Adipose tissue (tissue), 3 donors: ENCODE results near the gene TBX6. TPM values are rescaled to one million over a fixed set of nuclear protein-coding genes. Genes with fewer than 3 reads are reported as not detected.

Source experiments
- H3K27ac ChIP-seq: one replicate; pipeline ENCODE4 v1.5.1; 2013; ENCODE audit warnings: low read depth, low read length
- WGBS, 3 donors: extraction: QIAGEN DNeasy Blood & Tissue Kit; methylation state at CpG; one replicate each; pipeline ENCODE4 v1.1.7; 2013; 5-methylcytosine and 5-hydroxymethylcytosine counted together
- polyA plus RNA-seq, 3 donors: library from polyadenylated mRNA; stranded (reverse); fragments of 200-250 nt; gene quantifications; one replicate each; pipeline ENCODE4 v1.2.3, GENCODE V29; 2013
- donor health status: healthy with polysubstance abuse.
- donor health status: Bipolar disorder and iron deficiency.
- donor health status: healthy.

Gene TBX6
- polyA plus RNA-seq, 3 donors, result 0.67 to 1.3 (median 0.73) TPM

DNA sequence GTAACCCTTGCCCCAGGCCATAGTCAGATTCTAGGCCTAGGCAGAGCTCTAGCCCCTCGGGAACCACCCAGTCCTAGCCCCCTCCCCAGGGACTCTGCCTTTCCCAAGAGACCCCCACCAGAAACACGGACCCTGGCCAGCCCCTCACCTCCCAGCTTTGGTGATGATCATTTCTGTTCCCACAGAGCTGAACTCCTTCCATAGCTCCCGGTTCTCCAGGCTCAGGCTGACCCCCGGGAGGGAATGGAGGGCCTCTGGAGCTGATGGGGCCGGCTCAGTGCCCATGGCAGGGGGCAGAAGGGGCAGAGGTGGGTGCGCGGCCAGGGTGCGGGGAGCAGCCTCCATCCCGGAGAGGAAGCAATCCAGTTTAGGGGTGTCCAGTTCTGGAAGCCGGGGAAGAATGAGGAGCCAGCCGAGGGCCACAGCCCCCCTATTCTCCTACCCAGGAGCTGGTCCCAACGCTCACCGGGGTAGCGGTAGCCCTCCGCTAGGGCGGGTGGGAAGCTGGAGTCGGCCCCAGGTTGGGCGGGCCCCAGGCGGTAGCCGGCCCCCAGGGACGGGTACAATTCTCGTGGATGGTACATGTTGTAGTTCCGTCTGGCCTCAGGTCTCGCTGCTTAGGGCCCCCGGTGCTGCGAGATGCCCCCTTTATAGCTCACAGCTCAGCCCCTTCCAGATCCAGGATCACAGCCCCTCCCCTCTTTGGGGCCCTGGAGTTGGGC lies 953 bp downstream of the TBX6 start:
- WGBS, 3 donors, result 57 to 76% (median 66%) methylated on average over 26 of the region's 26 CpGs

DNA sequence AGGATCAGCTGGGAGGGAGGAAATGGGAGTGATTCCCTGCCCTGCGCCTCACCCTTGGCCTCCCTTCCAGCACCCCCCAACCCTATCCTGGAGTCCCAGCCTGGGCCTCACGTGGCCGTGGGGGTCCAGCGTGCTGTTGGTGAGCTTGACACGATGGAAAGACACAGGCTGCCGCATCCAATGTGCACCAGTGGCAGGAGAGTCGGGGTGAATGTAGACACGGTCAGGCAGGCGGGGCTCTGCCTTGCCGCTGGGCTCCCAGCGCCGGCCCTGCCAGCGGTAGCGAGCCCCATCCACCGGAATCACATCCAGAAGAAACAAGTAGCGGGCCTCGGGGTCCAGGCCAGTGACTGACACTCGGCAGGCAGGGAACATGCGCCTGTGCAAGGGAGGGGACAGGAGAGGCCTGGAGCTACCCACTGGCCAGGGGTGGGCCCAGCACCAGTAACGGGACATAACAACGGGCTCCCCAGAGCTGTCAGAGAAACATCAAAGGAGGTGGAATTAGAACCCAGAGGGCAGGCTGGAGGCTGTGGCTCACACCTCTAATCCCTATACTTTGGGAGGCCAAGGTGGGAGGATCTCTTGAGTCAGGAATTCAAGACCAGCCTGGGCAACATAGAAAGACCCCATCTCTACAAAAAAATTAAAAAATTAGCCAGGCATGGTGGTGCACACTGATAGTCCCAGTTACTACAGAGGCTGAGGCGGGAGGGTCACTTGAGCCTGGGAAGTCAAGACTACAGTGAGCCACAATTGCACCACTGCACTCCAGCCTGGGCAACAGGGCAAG lies 2.7 kb downstream of the TBX6 start:
- no peak overlapping the region for H3K27ac ChIP-seq

More for the DNA sequence above, 953 bp downstream of the TBX6 start:
- no peak overlapping the region for H3K27ac ChIP-seq

DNA sequence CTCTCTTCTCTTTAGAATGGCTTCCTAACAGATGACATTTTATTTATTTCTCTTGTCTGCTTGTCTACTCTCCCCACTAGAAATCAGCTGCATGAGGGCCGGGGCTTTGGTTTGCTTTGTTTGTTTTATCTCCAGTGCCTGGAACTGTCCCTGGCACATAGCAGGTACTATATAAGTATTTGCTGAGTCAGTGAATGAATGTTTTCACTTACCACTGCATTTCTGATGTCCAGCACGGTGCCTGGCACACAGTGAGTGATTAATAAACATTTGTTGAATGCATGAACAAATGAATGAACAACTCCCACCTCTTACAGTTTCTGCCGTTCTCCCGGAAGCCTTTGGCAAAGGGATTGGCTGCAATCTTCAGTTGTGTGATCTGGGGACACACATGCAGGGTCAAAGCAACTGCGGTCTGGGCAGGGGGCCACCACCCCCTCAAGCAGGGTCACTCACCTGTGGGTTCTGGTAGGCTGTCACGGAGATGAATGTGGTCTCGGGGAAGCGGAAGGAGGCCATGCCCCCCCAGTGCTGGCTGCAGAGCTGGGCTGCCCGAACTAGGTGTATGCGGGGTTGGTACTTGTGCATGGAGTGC lies 3.4 kb downstream of the TBX6 start:
- 81 to 84% (median 83%) methylated on average over 10 of the region's 10 CpGs for WGBS, 3 donors

More for the DNA sequence above, 2.7 kb downstream of the TBX6 start:
- WGBS, 3 donors, result 84 to 90% (median 88%) methylated on average over 22 of the region's 22 CpGs

DNA sequence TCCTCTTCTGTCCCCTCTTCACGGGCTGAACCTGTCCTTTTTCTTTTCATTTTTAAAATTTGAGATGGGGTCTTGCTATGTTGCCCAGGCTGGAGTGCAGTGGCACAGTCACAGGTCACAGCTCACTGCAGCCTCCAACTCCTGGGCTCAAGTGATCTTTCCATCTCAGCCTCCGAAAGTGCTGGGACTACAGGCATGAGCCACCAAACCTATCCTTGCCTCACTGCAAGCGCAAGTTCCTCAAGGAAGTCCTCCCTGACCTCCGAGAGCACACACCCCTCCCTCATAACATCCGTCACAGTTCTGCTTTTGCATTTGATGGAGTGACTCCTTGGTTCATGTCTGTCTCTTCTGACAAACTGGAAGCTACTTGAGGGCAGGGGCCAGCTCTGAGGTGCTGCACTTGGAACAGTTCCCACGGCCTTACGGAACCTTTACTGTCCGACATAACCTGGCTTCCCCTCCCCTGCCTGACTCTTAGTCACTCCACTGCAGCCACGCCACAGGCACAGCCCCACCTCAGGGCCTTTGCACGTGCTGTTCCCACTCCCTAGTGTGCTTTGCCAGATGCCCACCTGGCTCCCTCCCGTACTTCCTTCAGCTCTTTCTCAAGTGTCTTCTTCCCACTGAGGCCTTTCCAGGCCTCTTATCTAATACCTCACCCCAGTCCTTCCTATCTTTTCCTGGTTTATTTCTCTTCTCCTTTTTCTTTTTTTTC lies 4.4 kb downstream of the TBX6 start:
- WGBS, 3 donors, result 77 to 90% (median 81%) methylated on average over 11 of the region's 11 CpGs
- no peak overlapping the region for H3K27ac ChIP-seq

More for the DNA sequence above, 3.4 kb downstream of the TBX6 start:
- H3K27ac ChIP-seq, result no peak overlapping the region

DNA sequence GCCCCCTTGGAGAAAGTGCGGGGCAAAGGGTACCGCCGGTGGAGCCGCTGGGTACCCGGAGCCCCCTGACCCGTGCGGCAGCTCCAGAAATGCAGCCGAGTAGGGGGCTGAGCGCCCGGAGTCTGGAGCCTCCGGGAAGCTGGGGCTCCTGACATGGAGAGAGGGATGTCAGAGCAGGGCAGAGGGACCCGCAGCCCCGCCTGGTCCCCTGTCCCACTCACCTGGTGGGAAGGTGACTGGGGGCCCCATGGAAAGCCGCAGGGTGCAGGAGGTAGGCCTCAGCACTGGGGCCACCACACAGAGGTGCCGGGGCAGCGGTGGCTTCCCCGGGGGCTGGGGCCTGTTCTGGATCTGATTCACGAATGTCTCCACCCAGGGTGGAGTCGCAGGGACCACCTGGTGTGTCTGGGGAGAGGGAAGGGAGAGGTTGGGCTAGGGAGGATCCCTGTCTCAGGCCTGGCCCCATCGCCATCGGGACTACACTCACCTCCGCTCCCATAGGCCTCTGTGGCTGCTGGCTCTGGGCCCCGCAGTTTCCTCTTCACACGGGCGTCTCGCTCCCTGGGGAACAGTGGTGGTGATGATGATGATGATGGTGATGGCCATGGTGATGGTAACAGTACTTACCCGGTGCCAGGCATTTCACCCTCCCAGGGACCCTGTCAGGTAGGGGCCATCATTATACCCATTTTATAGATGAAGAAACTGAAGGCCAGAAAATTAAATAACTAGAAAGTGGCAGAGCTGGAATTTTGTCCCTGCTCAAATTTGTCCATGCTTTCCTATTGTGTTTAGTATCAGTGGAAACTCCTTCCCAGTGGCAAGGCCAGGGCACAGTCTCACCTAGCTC lies 5.2 kb downstream of the TBX6 start:
- H3K27ac ChIP-seq, result no peak overlapping the region
- 80 to 85% (median 81%) methylated on average over 25 to 27 of the region's 27 CpGs for WGBS, 3 donors

DNA sequence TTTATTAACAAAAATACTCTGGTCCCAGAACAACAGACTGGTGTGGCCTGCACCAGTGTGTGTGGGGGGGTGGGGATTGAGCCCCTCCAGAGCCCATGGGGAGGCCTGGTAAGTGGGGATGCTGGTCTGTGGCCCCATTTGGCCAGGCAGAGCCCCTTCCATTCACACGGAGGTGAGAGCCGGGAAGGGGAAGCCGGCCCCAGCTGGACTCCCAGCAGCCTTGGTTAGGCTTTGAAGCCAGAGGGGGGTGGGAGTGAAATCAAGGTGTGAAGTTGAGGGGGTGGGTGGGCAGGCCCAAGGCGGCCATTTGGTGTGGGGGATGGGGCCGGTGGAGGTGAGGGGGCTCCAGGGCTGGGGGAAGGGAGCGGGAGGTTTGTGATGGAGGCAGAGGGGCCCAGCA lies 5.9 kb downstream of the TBX6 start:
- no peak overlapping the region for H3K27ac ChIP-seq
- 80 to 81% (median 81%) methylated on average over 6 of the region's 6 CpGs for WGBS, 3 donors

DNA sequence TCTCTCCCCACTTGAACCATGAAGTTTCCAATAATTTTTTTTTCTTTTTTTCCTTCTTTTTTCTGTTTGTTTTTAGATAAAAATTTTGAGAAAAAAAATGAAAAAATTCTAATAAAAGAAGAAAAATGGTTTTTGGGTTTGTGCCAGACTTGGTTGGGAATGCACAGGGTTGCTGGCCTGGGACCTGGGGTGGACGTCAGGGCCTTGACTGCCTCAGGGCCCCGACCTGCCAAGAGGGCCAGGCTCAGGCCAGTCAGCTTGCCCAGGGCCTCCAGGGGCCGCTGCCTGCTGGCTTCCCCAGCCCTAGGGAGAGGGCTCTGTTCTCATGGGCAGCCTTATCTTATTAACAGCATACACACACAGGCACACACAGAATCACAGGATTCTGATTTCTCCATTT lies 6.5 kb downstream of the TBX6 start:
- no peak overlapping the region for H3K27ac ChIP-seq

DNA sequence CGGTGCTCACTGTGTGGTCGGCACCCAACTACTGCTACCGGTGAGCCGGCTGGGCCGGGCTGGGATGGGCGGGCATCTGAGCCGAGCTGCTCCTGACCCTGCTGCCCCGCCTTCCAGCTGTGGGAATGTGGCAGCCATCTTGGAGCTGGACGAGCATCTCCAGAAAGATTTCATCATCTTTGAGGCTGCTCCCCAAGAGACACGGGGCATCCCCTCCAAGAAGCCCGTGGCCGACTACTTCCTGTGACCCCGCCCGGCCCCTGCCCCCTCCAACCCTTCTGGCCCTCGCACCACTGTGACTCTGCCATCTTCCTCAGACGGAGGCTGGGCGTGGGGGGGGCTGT lies 6.9 kb downstream of the TBX6 start:
- no peak overlapping the region for H3K27ac ChIP-seq
- WGBS, 3 donors, result 49 to 76% (median 54%) methylated on average over 15 to 17 of the region's 17 CpGs

More for the DNA sequence above, 6.5 kb downstream of the TBX6 start:
- 56 to 64% (median 58%) methylated on average over 3 of the region's 3 CpGs for WGBS, 3 donors

DNA sequence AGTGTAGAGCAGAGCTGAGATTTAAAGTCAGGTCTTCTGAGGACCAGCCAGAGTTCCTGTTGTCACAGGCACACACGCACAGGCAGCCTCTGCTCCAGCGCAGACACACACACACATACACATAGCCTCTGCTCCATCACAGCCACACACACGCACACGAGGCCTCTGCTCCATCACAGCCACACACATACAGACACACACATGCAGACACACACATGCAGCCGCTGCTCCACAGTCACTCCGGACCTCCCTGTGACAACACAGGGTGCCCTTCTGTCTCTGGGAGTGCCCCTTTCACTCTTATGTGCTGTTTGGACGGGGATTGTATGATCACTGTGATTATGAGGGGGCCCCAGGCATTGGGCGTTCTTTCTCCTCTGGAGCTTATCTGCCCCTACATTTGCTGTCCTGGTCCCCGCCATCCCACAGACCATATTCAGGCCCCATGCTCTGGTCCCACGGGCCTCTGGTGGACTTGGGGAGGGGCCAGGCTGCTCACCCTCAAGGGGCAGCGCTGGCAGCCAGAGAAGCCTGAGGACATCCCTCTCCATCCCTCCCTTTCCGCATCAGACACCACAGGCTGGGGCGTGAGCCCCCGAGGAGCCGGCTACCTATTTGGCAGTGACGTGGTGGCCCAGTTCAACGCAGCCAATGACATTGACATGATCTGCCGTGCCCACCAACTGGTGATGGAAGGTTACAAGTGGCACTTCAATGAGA lies 7.5 kb downstream of the TBX6 start:
- WGBS, 3 donors, result 76 to 87% (median 86%) methylated on average over 18 of the region's 18 CpGs
- H3K27ac ChIP-seq, result no peak overlapping the region

DNA sequence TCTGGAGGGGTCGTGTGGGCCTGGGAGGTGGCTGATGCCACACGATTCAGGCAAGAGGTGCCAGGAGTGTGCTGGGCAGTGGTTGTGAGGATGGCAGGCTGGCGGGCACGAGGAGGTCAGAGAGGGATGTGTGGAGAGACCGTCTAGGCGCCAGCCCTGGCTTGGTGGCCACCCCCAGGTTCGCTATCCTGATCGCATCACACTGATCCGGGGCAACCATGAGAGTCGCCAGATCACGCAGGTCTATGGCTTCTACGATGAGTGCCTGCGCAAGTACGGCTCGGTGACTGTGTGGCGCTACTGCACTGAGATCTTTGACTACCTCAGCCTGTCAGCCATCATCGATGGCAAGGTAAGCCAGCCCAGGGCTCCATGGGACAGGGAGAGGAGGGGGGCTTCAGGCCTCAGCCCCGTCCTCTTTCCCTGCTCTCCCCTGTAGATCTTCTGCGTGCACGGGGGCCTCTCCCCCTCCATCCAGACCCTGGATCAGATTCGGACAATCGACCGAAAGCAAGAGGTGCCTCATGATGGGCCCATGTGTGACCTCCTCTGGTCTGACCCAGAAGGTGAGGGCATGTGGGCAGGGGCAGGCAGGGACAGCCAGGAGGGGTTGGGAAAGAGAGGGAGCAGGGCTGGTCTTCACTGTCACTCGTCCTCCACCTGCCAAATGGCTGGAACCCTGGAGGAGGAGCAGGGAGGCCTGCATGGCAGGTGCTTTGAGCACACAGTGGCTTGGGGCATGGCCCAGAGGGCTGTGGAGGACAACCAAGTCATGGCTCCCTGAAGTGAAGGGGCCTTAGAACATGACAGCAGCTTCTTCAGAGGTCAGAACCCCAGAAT lies 8.3 kb downstream of the TBX6 start:
- WGBS, 3 donors, result 91 to 93% (median 92%) methylated on average over 22 to 24 of the region's 24 CpGs
- H3K27ac ChIP-seq, result no peak overlapping the region

DNA sequence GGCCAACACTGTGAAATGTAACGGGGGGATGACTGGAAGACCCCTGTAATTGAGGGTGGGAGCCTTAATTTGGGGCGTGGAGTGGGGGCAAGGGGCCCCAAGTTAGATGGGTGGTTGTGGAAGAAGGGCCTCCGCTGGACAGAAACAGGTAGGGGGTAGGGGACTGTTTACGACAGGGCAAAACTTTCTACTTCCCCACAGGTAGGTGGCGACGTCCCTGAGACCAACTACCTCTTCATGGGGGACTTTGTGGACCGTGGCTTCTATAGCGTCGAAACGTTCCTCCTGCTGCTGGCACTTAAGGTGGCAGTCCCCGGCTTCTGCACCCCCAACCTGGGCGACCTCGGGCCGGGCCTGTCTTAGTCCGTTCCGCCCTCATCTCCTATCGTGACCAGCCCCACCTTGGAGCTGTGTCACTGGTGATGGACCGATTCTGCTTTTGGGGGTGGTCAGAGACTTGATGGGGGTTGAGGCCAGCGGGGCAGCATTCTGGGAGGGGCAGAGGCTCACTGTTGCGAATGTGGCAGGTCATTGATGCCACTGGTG lies 9.1 kb downstream of the TBX6 start:
- WGBS, 3 donors, result 85 to 90% (median 86%) methylated on average over 18 to 20 of the region's 20 CpGs

DNA sequence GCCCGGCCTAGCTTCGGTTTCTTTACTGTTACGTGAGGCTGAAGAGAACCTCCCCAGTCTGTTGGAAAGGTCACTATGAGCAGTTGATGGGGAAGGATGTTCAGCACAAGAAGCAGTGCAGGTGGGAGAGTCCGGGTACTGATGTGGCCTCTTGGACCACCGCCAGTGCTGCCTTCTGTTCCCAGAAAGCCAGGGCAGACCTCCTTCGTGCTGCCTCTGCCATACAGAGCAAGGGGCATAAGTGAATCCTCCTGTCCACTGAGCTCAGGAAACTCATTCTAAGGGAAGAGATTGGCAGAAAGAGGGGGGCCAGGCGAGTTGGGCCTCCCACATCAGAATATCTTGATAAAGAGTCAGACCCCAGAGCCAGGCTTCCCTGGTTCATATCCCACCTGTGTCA lies 12.2 kb downstream of the TBX6 start:
- WGBS, 3 donors, result 82 to 88% (median 87%) methylated on average over 7 of the region's 7 CpGs

More for the DNA sequence above, 9.1 kb downstream of the TBX6 start:
- H3K27ac ChIP-seq, result no peak overlapping the region

DNA sequence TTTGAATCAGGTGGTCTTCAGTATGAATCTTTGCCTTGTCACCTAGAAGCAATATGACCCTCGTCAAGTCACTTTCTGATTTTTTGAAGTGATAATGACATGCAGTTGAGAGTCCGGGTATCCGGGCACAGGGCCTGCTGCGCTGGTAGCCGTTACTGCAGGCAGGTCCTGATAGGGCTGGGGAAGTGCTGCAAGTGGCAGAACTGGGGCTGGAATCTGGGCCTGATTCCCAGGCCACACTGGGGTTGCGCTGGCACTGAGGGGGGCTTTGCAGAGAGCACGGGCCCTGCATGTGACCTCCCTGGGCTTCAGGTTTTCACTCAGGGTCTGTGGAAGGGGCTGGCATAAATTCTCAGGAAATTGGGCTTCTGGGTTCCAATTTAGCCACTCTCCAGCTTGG lies 13.0 kb downstream of the TBX6 start:
- 79 to 93% (median 92%) methylated on average over 7 of the region's 7 CpGs for WGBS, 3 donors
- H3K27ac ChIP-seq, result no peak overlapping the region

More for the DNA sequence above, 12.2 kb downstream of the TBX6 start:
- H3K27ac ChIP-seq, result no peak overlapping the region

DNA sequence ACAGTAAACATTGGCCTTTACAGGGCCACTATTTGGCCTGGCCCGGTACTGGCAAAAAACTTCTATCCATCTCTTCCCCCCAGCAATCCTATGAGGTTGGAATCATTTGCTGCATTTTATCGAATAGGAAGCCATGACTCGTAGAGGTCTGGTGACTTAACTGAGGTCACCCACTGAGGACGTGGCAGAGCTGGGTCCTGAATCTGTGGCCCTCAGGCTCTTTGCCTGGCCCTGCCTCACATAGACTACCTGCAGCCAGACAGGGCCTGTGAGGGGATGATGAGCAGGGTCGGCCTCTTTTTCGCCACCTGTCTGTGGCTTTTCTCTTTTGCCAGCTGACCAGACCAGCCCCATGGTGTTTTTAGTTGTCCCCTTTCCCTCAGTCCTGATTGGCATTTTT lies 14.1 kb downstream of the TBX6 start:
- 74 to 75% (median 75%) methylated on average over 6 of the region's 6 CpGs for WGBS, 3 donors
- H3K27ac ChIP-seq, result no peak overlapping the region

DNA sequence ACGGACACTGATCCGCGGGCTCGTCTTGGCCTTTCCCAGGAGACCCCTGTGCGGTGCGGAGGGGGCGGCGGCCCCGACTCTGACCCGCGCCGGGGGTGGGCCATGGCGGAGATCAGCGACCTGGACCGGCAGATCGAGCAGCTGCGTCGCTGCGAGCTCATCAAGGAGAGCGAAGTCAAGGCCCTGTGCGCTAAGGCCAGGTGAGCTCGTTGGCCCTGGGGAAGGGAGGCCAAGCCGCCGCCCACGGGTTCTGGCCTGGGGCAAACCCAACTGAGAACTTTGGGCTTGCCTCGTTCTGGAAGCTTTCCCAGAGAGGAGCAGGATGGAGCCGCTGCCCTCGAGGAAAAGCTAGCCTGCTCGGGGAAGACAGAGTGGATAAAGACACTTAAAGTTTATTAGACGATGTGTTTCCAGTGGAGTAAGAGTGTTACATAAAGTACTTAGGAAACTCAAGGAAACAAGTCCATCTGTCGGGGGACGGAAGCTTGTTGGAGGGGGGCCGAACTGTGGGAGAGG lies 15.4 kb downstream of the TBX6 start:
- no peak overlapping the region for H3K27ac ChIP-seq
- 1 to 2% (median 1%) methylated on average over 25 to 33 of the region's 33 CpGs for WGBS, 3 donors
